Measurements from ENCODE around the gene WIPF1. TPM values are rescaled to one million over a fixed set of nuclear protein-coding genes. Genes with fewer than 3 reads are reported as not detected.

WIPF1 gene
- polyA plus RNA-seq, 1 donor (not counting 4 experiments of a cell fraction or from before 2014, with no cell fraction given), result 0.16 TPM

DNA sequence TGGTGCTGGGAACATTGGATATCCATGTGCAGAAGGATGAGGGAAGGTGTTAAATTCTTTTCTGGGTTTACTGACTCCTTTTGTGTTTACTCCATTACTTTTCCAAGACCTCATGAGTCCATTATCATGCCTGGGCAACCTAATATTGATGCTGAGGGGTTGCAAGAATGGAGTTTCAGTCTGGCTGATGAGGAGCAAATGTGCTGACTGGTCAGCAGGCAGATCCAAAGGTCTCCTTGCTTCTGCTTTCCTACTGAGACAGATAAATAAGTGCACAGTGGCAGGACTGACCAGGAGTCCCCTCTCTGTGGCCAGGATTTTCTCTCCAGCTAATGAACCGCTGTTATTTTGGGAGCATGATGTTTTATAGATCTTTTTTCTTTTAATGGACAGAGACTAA lies 43.6 kb upstream of the WIPF1 start:
- no peak overlapping the region for H3K4me3 ChIP-seq (ENCODE audit: control insufficient read depth in 2 of 3, extremely low read depth in 1 of 3, insufficient read depth in 2 of 3, low read depth in 1 of 3, low read length in 3 of 3)
- no peak for TF ChIP-seq EZH2 (IDR thresholded peaks at IDR 0.05; ENCODE audit: low read length)
- TF ChIP-seq, protein P1, sequence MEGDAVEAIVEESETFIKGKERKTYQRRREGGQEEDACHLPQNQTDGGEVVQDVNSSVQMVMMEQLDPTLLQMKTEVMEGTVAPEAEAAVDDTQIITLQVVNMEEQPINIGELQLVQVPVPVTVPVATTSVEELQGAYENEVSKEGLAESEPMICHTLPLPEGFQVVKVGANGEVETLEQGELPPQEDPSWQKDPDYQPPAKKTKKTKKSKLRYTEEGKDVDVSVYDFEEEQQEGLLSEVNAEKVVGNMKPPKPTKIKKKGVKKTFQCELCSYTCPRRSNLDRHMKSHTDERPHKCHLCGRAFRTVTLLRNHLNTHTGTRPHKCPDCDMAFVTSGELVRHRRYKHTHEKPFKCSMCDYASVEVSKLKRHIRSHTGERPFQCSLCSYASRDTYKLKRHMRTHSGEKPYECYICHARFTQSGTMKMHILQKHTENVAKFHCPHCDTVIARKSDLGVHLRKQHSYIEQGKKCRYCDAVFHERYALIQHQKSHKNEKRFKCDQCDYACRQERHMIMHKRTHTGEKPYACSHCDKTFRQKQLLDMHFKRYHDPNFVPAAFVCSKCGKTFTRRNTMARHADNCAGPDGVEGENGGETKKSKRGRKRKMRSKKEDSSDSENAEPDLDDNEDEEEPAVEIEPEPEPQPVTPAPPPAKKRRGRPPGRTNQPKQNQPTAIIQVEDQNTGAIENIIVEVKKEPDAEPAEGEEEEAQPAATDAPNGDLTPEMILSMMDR (optimal IDR thresholded peaks at IDR 0.05 in 1 of 3, IDR thresholded peaks at IDR 0.05 in 1 of 3, conservative IDR thresholded peaks at IDR 0.05 in 1 of 3; ENCODE audit: extremely low read depth in 1 of 3, insufficient read depth in 2 of 3, low read length in 3 of 3), result no peak
- H3K36me3 ChIP-seq (ENCODE audit: control insufficient read depth in 2 of 2, extremely low read depth in 1 of 2, insufficient read depth in 2 of 2, low read length in 2 of 2), result no peaks in the 10 kb centered on the region
- DNase-seq (ENCODE audit: low read depth, low spot score) (no peak), FAIRE-seq (no peak)
- no peak overlapping the region for H3K27ac ChIP-seq (ENCODE audit: control insufficient read depth, insufficient read depth, low read length)
- H3K4me1 ChIP-seq (ENCODE audit: control insufficient read depth, extremely low read depth, insufficient read depth, low read length), result no peaks in the 10 kb centered on the region
- H3K4me2 ChIP-seq (ENCODE audit: control insufficient read depth, extremely low read depth, insufficient read depth, low read depth, low read length), result no peak overlapping the region
- H3K27me3 ChIP-seq (ENCODE audit: control insufficient read depth, extremely low read depth, insufficient read depth, low read length), result no peaks in the 10 kb centered on the region
- H3K9me1 ChIP-seq (ENCODE audit: control insufficient read depth, extremely low read depth, insufficient read depth, low read length), result no peaks in the 10 kb centered on the region
- no peak overlapping the region for H2AFZ ChIP-seq (ENCODE audit: control insufficient read depth, low read length)
- no peaks in the 10 kb centered on the region for H4K20me1 ChIP-seq (ENCODE audit: control insufficient read depth, extremely low read depth, insufficient read depth, low read length)
- H3K9me3 ChIP-seq (ENCODE audit: control insufficient read depth, low read depth, low read length), result no peaks in the 10 kb centered on the region
- dilution Hi-C loops (cut with MboI; ENCODE audit: extremely low pct_ligation_motif_present, low sequenced_read_pairs), result no loop called here
- no peaks in the 10 kb centered on the region for H3K79me2 ChIP-seq (ENCODE audit: control insufficient read depth, insufficient read depth, low read length)
- H3K9ac ChIP-seq (ENCODE audit: control insufficient read depth, extremely low read depth, insufficient read depth, low read length), result no peak overlapping the region

DNA sequence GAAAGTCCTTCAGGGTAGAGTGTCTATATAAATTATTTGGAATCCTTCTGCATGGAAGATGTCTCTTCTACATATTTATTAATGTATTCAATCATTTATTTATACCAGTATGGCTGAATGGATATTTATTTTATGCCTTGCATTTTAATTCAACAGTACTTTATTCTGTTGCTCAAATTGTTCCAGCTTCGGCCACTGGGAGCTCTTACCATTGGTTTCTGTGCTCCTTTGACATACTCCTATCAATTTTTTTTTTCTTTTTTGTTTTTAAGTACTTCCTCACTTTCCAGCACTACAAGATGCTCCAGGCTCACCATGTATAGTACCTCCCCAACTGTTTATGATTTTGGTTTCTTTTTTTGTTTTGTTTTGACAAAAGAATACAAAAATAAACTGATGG lies 39.4 kb upstream of the WIPF1 start:
- Histone ChIP-seq H3K27me3 (ENCODE audit: control insufficient read depth, extremely low read depth, insufficient read depth, low read length) (no peaks in the 10 kb centered on the region), H3K27ac (ENCODE audit: control insufficient read depth, insufficient read depth, low read length) (no peak overlapping the region), H3K4me3 (ENCODE audit: control insufficient read depth in 2 of 3, extremely low read depth in 1 of 3, insufficient read depth in 2 of 3, low read depth in 1 of 3, low read length in 3 of 3) (no peak overlapping the region), H3K4me1 (ENCODE audit: control insufficient read depth, extremely low read depth, insufficient read depth, low read length) (no peaks in the 10 kb centered on the region), H3K79me2 (ENCODE audit: control insufficient read depth, insufficient read depth, low read length) (no peaks in the 10 kb centered on the region), H3K9me3 (ENCODE audit: control insufficient read depth, low read depth, low read length) (no peaks in the 10 kb centered on the region), H3K9me1 (ENCODE audit: control insufficient read depth, extremely low read depth, insufficient read depth, low read length) (no peaks in the 10 kb centered on the region), H3K9ac (ENCODE audit: control insufficient read depth, extremely low read depth, insufficient read depth, low read length) (no peak overlapping the region), H3K36me3 (ENCODE audit: control insufficient read depth in 2 of 2, extremely low read depth in 1 of 2, insufficient read depth in 2 of 2, low read length in 2 of 2) (no peaks in the 10 kb centered on the region), H4K20me1 (ENCODE audit: control insufficient read depth, extremely low read depth, insufficient read depth, low read length) (no peaks in the 10 kb centered on the region), H2AFZ (ENCODE audit: control insufficient read depth, low read length) (no peak overlapping the region), H3K4me2 (ENCODE audit: control insufficient read depth, extremely low read depth, insufficient read depth, low read depth, low read length) (no peak overlapping the region)
- TF ChIP-seq EZH2 (IDR thresholded peaks at IDR 0.05; ENCODE audit: low read length), result no peak
- TF ChIP-seq, protein P1 (optimal IDR thresholded peaks at IDR 0.05 in 1 of 3, IDR thresholded peaks at IDR 0.05 in 1 of 3, conservative IDR thresholded peaks at IDR 0.05 in 1 of 3; ENCODE audit: extremely low read depth in 1 of 3, insufficient read depth in 2 of 3, low read length in 3 of 3), result no peak
- dilution Hi-C loops (cut with MboI; ENCODE audit: extremely low pct_ligation_motif_present, low sequenced_read_pairs), result no loop called here
- DNase-seq (ENCODE audit: low read depth, low spot score) (no peak), FAIRE-seq (no peak)

Measured in keratinocyte (primary cell).